Right atrium auricular region (tissue), 2 donors: ENCODE measurements around the gene A2ML1. TPM values are rescaled to one million over a fixed set of nuclear protein-coding genes. Genes with fewer than 3 reads are reported as not detected.
"Not testable (repeated sequence)": the region's sequence is repeated elsewhere in the genome, so short reads cannot be mapped to it uniquely, and the experiment has no call there.

Source experiments
- DNase-seq: peaks from one replicate; pipeline ENCODE4 v3.0.0-alpha.2; 2019; ENCODE audit warnings: low spot score
- H3K27ac ChIP-seq, 2 donors: fragments of 200-600 bp; sonication (generic); 1 replicate in 1 of 2; 2 replicates in 1 of 2; pipeline ENCODE4 v1.5.1; 2016 to 2019
- H3K27me3 ChIP-seq, 2 donors: fragments of 200-600 bp; sonication (generic); one replicate each; pipeline versions ENCODE4 v1.5.1 to v1.6.0; 2017 to 2019
- H3K36me3 ChIP-seq: fragments of 200-600 bp; sonication (generic); one replicate; pipeline ENCODE4 v1.5.1; 2016
- H3K4me1 ChIP-seq, 2 donors: fragments of 200-600 bp; sonication (generic); one replicate each; pipeline versions ENCODE4 v1.5.1 to v1.6.0; 2017 to 2019
- H3K4me3 ChIP-seq, 2 donors: fragments of 200-600 bp; sonication (generic); 1 replicate in 1 of 2; 2 replicates in 1 of 2; pipeline ENCODE4 v1.5.1; 2017 to 2019; ENCODE audit warnings: mild to moderate bottlenecking in 1 of 2, moderate library complexity in 1 of 2
- H3K9me3 ChIP-seq, 2 donors: fragments of 200-600 bp; sonication (generic); one replicate each; pipeline ENCODE4 v1.5.1; 2019
- CTCF ChIP-seq, 2 donors: fragments of 200-600 bp; sonication (generic); IDR thresholded peaks; one replicate each; pipeline ENCODE4 v1.5.1; 2019; ENCODE audit warnings: antibody characterized with exemption in 2 of 2
- total RNA-seq, 2 donors: library from RNA; depleted of rRNA; stranded (reverse); fragments of >200 nt; gene quantifications; one replicate each; pipeline ENCODE4 v1.1.0, GENCODE V29; 2016

A2ML1 gene
- total RNA-seq, 2 donors from 2014 or later: 0.15 TPM; not detected in 1

GRCh38 chr12:8914033-8914715 lies 91.8 kb downstream of the A2ML1 start, which contains the start of gene PHC1:
TSS of gene PHC1 (plus strand) at chr12:8914509. CDS start at chr12:8917678, 3,169 bp downstream.
- H3K4me1 ChIP-seq: peaks cover 0 to 26% of the 10 kb centered on the region in 2 donors
- H3K36me3 ChIP-seq, H3K27me3 ChIP-seq, H3K9me3 ChIP-seq: not testable (repeated sequence)
- DNase-seq: peak; percentile 75
- H3K27ac ChIP-seq: peak within 1 kb of the TSS; percentile 88 to 92
- peak; percentile 20 to 49 for TF ChIP-seq CTCF (IDR thresholded peaks at IDR 0.05)
- H3K4me3 ChIP-seq: peak within 1 kb of the TSS; percentile 73 to 75

DNA sequence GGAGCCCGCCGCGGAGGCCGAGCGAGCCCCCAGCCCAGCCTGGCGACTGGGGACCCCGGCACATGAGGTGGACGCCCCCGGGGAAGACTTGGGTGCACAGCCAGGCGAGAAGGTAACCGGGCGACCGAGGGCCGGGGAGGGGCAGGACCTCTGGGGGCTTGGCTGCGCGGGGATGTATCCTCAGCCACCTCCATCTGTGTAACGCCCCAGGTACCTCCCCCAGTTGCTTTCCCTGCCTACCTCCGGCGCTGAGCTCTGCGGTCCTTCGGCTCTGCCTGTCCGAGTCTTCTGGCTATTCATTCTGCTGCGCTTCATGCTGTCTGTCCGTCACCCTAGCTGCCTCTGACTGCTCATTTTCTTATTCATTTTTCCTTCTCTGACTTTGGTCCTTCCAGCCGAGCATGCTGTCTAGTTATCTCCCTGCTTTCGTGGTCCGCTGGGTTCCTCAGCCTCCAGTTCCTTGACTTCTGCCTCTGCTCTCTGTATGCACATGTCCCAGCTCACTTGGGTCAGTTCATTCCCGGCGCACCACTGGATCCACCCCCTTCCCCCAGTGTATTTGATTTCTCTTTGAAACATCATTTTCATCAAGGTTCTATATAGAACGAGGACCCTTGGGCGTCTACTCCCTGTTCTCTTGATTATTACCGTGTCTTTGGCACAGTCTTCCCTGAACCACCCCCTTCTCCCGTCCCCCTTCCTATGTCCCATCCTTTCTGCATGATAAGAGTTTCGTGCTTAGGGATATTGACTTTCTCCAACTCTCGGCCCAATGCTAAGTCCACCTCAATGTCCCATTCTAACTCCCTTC lies 92.5 kb downstream of the A2ML1 start:
- Histone ChIP-seq H3K4me3 (peak overlapping the region; percentile 73 to 75), H3K36me3 (peaks cover 7% of the 10 kb centered on the region), H3K9me3 (no peaks in the 10 kb centered on the region), H3K4me1 (peaks cover 0 to 26% of the 10 kb centered on the region in 2 donors), H3K27ac (peak overlapping the region; percentile 88 to 92), H3K27me3 (no peaks in the 10 kb centered on the region)
- peak; percentile 61 for DNase-seq
- TF ChIP-seq CTCF (IDR thresholded peaks at IDR 0.05): no peak

DNA sequence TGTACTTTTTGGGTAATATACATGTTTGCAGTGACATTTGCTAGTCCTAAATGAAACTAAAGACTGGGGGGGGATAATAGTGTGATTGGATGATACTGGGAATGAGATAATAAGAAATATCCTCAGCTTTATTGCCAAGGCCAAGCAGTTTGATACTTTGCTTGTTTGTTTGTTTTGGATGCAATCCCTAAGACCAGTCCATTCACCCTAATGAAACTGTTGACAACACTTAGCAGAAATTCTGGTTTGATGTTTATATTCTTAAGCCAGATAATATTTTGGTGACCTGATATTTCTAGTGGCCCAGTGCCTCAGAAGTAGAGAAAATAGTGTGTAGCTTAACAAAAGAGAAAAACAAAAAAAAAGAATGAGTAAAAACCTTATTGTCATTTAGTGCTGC lies 93.7 kb downstream of the A2ML1 start:
- no peak for DNase-seq
- no peak overlapping the region for H3K4me3 ChIP-seq
- H3K27ac ChIP-seq: no peak overlapping the region
- H3K9me3 ChIP-seq: no peaks in the 10 kb centered on the region
- H3K27me3 ChIP-seq: no peaks in the 10 kb centered on the region
- no peak for TF ChIP-seq CTCF (IDR thresholded peaks at IDR 0.05)
- H3K36me3 ChIP-seq: peaks cover 20% of the 10 kb centered on the region
- H3K4me1 ChIP-seq: peaks cover 0 to 26% of the 10 kb centered on the region in 2 donors

DNA sequence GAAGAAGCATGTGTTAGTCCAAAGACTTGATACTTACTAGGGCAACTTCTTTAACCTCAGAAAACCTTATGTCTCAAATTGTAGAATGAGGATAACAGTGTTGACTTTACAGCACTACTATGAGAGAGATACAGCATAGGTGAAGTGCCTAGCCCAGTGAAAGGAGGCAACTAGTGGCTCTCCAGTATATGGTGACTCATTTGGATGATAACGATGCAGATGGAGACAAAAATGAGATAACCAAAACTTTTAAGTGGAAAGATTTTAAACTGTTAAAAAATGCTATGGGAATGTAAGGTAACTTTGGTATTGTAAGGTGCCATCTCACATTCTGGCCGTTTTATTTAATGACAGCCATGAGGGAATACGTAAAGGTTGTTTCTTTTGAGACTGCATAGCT lies 94.6 kb downstream of the A2ML1 start:
- peaks cover 0 to 20% of the 10 kb centered on the region in 2 donors for H3K4me1 ChIP-seq
- H3K27me3 ChIP-seq: no peaks in the 10 kb centered on the region
- DNase-seq: no peak
- H3K27ac ChIP-seq: no peak overlapping the region
- TF ChIP-seq CTCF (IDR thresholded peaks at IDR 0.05): no peak
- H3K36me3 ChIP-seq: peaks cover 29% of the 10 kb centered on the region
- H3K9me3 ChIP-seq: no peaks in the 10 kb centered on the region
- no peak overlapping the region for H3K4me3 ChIP-seq

GRCh38 chr12:8917751-8918150 lies 95.3 kb downstream of the A2ML1 start:
- Histone ChIP-seq H3K36me3 (peaks cover 36% of the 10 kb centered on the region), H3K27ac (no peak overlapping the region), H3K27me3 (no peaks in the 10 kb centered on the region), H3K4me1 (peaks cover 0 to 15% of the 10 kb centered on the region in 2 donors), H3K9me3 (no peaks in the 10 kb centered on the region), H3K4me3 (no peak overlapping the region)
- DNase-seq: no peak
- no peak for TF ChIP-seq CTCF (IDR thresholded peaks at IDR 0.05)

DNA sequence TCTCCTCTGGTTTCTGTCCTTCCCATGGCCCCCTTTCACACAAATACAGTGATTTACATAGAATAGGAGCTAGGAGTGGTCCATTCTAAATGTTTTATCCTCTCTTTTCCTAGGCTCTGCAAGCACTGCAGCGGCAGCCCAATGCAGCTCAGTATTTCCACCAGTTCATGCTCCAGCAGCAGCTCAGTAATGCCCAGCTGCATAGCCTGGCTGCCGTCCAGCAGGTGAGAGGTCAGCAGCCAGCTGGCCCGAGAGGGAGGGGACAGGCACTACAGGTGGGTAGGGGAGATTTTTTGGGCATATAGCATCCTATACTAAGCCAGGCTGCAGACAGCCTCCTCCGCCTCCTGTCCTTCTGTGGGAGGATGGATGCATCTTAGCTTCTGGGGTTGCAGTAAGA lies 97.2 kb downstream of the A2ML1 start:
- not testable (repeated sequence) for H3K9me3 ChIP-seq, H3K4me3 ChIP-seq, H3K27ac ChIP-seq, DNase-seq, H3K27me3 ChIP-seq
- Histone ChIP-seq H3K4me1 (peaks cover 0 to 15% of the 10 kb centered on the region in 2 donors), H3K36me3 (peaks cover 44% of the 10 kb centered on the region)
